GM21786 (cell line): ENCODE measurements around the gene VSNL1.

ENCODE experiments used
- ATAC-seq: cut with Tn5 transposase; IDR thresholded peaks from one replicate; pipeline ENCODE4 v1.9.1; 2021; ENCODE audit not compliant: unreplicated experiment

The VSNL1 gene

DNA sequence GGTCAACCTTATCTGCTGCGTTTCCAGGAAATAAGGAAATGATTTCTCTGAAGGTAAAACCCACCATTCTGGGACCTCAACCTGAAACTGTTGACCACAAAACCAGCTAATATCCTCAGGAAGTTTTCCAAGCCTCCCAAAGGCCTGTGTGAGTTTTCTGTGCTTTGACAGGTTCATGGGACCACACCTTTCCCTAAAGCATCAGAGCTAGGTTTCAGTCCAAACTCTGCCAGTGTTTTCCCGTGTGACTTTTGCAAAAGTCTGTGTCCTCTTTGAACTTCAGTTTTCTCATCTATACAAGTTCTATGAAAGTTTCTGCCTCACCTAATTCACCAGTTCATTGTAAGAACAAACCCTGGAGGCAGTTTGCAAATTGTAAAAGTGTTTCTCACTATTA lies 39.8 kb downstream of the VSNL1 start:
- ATAC-seq: no peak

DNA sequence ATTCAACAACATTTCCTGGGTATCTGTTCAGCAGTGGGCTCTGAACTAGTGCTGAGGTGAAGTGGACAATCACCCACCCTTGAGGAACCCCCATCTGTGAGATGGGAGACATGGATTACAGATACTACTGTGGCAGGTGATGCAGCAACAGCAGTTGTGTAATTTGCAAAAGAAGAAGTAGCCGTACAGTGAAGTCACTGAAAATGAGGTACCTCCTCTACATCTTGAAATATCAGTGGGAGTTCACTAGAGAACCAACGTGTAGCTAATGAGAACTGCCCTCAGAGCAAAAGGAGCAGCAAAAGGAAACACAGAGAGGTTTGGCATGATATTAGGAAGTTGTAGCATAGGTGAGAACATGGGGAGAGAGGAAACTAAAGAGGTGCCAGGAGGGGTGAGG lies 41.3 kb downstream of the VSNL1 start:
- ATAC-seq: no peak

DNA sequence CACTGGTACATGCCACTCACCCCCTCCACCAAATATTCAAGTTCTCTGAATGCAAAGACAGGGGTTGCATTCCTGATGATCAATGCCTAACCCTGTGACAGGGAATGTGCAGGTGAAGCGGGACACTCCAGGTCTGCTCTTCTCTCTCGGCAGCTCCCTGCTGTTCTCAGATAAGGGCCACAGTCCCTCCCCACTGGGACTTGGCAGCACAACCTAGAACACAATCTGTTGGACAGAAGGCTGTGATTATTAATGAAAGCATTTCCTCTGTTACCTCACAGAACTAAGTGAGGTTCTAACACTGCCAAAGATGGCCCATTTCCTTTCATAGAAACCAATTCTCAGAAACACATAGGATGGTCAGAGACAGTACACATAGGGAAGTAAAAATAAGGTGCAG lies 42.7 kb downstream of the VSNL1 start:
- no peak for ATAC-seq

DNA sequence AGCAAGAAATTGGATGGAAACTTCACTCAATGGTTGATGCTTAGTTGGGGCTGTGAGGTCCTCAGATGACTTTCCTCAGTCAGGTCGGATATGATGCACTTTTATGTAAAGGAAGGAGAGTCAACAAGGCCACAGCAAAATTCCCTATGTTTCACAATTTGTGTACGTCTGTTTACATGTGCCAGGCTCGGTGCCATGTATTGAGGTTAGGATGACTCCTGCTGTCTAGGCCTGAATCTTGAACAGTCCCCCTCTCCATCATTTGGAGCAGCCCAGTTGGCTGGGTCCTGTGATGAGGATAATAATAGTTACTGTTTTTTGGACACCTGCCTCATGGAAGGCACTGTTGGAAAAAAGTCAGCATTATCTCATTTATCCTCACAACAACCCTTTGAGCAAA lies 43.1 kb downstream of the VSNL1 start:
- ATAC-seq: no peak

DNA sequence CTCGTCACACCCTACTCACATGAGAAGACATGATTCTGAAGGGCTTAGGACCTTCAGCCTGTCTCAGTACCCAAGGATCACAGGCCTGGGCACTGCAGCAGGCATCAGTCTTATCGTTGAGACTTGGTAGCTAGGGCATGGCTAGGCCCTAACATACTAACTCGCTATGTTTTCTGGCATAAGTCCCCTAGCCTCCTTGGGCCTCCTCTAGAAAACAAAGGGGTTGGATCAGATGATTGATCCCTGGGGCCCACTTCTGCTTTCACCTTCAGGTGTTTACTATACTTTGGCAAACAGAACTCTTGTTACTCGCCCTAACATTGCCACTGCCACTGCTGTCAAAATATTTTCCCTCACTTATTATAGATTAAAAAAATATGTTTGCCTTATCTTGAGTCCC lies 44.2 kb downstream of the VSNL1 start:
- no peak for ATAC-seq

DNA sequence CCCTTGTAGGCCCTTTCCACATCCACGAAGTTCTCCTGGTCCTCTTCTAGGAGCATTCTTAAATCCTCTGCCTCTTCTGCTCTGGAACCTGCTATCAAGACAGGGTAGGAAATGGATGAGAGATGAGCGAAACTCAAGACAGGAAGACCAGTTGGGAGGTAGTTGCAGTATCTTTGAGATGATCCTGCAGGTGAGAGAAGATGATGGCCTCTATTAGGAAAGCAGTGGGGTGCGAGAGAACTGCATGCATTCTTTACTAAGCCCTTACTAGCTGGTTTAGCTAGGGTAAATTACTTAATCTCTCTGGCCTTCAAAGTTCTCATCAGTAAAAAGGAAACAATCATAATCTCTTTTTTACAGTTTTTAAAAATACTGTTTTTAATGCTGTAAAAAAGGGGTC lies 47.0 kb downstream of the VSNL1 start:
- no peak for ATAC-seq

DNA sequence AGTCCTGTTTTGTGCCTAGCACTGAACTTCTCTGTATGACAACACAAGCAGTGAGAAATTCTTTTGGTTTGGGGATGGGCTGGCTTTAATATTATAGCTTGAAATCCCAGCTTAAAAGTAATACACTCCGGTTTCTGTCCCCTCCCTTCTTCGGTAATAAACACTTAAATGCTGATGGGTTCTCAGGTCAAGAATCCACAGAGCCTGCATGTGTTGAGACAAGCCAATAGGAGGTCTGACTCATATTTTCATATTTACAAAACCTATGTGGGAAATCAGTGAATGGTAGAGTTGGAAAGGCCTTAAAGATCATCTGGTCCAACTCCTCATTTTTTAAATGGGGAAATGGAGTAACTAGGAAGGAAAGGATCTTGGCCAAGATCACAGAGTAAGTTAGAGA lies 47.5 kb downstream of the VSNL1 start:
- no peak for ATAC-seq

DNA sequence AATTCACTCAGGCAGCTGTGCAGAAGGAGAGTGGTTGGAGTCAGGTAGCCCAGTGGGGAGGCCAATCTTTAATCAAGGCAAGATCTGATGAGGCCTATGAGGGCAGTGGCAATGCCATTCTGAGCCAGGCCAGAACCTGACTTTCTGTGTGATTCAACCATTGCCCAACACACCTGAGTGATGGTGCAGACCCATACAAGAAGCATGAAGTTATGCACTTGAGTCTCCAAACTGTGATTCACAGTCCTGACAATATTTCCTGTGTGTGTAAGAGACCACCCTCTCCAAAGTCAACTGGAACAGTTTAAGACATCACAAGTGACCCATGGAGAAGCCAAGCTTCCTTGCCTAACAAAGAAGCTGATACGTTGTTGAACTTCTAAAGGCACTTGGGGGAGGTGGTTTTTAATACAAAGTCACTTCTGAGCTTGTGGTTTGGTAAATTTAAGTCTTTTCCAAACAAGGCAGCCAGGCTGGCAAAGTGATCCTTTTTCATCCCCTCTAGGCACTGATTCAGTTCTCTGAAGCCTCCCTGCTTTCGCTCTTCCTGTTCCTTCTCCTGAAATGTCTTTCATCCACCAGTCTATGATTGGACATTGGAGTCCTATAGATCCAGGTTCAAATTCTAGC lies 49.0 kb downstream of the VSNL1 start:
- no peak for ATAC-seq

DNA sequence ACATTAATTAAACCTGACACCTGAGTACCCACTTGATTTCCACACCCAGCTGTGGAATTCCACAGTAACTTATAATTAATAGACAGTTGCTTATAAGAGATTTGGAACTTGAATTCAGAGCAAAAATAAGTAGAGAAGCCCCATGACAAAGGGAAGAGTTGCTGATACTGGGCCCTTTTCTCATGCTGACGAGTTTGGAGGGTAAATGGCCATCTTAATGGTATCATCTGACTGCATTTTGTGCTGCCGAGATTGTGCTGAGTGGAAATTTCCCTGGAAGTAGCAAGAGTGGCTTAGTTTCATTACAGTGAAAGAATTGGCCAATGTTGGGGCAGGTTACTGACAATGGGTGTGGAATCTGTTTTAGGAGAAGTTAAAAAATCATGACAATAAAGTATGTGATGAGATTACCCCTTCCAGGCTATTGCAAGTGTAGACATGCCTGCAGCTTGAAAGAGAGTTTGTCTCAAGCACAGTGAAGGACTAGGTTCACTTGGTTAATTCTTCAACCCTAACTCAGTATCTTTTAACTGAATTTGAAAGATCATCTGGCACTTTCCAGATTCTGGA lies 49.9 kb downstream of the VSNL1 start:
- no peak for ATAC-seq

DNA sequence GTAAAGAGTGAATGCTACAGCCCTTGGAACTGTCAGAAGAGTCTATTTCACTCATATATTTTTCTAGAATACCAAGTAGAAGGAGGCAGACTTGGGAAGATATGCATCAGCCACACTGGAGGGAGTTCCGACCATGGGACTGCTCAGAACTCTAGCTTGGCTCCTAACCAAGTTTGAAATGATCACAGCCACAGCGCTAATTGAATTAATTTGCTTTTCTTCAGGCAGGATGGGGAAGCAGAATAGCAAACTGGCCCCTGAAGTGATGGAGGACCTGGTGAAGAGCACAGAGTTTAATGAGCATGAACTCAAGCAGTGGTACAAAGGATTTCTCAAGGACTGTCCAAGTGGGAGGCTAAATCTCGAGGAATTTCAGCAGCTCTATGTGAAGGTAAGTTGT lies 51.4 kb downstream of the VSNL1 start:
- no peak for ATAC-seq

DNA sequence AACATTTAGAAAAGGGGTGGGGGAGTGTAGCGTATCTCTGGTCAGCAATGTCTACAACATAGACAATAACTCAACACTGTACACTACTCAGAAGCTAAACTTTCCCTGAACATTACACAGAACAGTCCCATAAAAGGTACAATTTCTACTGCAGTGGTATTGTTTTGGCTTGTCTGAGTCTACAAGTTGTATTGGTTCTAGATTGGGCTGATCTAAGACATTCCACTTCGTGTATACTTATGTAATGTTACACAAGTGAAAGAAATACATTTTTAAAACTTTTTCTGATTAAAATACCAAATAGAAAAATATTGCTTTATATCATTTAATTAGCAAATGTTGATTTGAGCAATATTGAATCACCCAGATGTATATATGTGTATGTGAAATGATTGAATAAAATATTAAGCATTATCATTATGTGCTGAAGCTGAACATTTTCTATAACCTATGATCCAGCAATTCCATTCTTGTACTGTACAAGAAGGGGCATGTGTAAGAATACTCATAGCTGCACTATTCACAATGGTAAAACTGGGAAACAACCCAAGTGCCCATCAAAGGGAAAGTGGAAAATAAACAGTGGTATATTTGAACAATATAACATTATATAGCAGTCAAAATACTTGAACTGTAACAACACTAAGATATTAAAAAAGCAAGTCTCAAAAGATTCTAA lies 52.4 kb downstream of the VSNL1 start:
- ATAC-seq: no peak

DNA sequence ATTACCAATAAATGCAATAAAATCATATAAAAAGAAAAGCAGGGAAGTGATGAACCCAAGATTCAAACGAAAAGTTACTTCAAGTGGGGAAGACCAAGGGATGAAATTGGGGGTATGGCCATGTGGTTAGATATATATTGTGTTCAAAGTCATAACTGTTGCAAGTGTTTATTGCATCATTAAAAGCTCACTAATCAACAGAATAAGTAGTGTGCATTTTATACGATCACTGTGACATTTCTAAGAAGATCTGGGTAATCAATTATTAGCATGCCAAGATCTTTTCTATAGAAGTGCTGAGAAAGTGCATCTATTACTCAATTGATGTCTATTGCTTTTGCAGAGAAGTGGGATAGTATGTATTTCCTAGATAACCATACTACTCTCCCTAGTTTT lies 52.9 kb downstream of the VSNL1 start:
- ATAC-seq: no peak

DNA sequence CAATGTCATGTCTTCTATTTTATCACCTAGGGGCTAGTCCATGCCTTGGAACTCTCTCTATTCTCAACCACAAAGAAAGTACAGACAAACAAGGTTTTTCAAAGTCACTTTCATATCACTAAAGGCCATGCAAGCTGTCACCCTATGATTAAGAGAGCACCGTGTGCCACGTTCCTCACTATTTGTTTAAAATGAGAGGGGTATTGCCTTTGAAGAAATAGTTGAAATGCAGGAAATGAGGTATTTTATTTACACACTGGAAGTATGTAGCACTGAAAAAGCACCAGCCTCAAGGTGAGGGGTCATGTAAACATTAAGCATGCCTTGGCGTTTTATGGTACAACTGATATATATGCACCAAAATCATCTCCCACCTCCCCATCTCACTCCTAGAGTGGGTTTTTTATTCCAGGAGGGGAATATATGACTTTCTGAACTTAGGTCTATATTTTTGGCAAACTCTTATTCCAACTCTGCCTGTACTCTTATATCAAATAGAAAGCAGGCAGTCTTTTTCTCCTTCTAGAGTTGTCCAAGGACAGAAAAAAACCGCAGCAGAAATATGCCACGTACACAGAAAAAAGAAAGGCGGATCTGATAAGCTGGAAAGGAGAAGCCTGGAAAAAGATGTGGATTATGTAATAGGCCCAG lies 53.5 kb downstream of the VSNL1 start:
- ATAC-seq: no peak

DNA sequence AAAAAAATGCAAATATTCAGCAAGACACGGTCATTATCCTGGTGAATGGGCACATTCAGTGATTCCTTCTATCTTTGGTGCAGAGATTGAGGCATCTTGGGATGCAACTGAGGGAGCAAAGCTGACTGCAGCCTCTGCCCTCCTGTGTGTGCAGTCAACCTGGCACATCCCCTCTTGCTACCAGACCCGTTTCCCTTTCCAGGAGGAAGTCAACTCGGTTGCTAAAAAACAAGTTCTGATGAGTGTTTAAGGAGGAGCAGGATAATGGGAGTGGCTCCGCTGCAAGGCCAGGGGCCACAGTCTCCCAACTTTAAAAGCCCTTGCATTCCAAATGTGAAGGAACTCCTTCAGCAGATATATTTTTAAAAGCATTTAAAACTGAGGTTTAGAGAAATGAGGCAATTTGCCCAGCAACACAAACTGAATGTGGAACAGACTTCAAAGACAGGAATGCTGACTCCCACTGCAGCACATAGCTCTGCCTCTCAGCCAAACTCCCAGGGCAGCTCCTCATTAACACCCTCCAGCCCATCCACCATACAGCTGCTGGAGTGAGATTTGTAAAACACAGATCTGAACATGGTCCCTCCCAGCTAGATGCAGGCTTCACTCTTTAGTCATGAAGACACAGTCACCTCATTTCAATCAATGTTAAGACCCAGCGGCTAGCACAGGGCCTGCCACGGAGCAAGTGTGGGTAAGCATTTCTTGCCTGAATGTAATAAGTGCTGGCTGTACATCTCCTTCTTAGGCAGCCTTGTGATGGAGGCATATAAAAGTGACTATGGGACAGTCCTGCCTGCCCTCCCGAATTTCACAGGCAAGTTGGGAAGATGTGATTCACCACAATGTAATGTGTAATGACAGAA lies 54.3 kb downstream of the VSNL1 start:
- ATAC-seq: no peak

DNA sequence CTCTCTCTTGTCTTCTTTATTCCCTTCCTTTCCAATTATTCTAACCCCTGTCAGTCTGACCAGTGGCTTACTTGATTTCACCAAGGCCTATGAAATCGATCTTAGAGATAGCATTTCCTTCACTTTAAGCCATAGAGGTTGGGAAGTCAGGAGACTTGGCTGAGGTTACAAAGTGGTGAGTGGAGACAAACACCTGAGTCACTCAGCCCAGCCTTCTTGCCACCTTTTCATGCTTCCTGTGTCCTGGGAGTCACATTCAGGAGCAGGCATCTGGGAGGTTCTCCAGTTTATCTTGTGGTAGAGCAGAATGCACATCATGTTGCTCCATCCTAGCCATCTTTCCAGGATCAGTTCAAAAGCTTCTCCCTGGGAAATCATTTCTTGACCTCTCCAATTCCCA lies 59.1 kb downstream of the VSNL1 start:
- no peak for ATAC-seq

DNA sequence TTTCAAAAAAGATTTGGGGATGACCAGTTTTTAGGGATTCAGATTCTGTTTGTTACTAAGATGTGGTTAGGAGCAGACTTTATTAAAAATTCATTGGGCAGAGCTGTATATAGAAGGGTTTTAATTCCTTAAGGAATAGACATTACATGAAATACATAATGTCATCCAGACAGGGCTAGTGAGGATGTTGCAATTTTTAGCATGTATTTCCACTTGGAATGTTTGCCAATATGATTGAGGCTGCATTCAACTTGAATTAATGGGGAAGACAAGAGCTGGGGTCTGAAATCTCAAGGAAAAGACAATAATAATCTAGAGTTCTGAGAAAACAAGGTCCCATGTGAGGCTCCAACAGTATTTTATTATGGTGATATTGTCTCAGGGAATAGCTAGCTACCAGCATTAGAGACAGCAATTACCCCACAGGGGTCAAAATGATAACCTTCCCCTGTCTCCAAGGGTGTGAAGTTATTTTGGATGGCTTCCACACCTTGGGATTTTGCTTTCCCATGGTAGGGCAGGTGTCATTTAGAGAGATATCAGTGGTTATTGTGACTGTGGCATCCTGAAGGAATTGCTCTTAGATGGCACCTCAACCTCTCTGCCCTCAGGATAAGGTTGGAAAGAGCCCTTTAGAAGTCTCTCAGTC lies 60.2 kb downstream of the VSNL1 start:
- no peak for ATAC-seq

DNA sequence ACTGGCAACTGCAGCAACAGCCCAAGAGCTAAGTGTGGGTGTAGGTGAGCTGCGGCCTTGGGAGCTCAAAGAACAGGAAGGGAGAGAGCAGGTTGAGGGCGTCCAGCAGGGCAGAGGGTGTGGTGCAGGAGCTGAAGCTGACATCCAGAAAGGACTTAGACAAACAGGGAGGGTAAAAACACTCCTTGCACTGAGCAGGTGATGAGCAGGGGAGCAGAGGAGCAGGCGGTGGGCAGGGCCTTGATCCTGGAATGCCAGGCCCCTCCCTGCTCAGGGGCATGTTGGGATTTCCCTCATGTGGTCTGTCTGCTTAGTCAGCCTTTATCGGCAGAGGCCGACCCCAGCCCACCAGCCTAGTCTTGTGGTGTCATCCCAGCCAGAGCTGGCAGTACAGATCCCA lies 63.6 kb downstream of the VSNL1 start:
- no peak for ATAC-seq

DNA sequence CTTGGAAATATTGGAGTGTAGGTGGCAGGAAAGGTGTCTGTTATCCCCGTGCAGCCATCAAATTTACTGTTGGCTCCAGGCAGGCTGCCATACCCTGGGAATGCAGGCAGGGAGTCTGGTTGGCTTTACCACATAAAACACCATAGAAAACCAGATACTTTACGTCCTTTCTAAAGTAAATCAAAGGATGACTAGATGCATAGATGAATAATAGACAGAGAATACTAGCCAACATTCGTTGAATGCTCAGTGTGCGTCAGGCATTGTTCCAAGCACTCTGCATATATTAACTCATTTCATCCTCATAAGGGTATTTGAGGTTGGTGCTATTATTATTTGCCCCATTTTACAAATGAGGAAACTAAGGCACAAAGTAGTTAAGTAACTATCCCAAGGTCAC lies 65.2 kb downstream of the VSNL1 start:
- ATAC-seq: no peak

DNA sequence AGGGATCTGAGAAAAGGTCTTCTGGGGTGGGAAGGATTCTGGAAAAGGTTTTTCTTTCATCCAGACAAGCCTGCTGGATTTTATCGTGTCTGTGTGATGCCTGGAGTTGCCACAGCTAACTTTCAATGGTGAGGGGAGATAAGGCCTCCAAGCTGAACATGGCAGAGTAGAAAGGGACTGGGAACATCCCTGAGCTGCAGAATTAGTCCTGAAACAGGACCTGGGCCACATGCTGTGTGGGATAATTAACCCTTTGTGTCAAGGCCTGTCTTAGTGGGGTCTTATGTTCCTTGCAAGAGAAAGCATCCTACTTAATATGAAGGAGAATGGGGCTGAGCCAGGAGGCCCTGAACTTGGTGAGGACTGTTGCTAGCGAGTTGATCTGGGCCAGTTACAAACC lies 66.4 kb downstream of the VSNL1 start:
- ATAC-seq: no peak

DNA sequence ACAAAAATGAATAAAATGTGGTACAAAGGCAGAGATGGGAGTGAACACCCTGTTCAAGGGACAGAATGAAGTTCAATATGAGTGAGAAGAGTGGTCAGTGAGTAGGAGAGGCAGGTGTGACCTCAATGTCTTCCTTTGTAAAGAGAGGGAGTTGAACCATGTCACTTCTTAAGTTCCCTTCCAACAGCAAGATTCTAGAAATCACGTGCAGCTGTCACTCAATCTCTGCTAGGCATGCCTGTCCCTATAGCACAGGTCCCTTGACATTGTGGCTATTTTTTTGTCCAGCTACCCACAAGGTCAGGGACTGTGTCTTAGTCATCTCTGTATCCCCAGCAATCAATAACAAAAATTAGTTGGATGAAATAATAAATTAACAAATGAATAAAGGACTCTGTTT lies 66.9 kb downstream of the VSNL1 start:
- no peak for ATAC-seq

DNA sequence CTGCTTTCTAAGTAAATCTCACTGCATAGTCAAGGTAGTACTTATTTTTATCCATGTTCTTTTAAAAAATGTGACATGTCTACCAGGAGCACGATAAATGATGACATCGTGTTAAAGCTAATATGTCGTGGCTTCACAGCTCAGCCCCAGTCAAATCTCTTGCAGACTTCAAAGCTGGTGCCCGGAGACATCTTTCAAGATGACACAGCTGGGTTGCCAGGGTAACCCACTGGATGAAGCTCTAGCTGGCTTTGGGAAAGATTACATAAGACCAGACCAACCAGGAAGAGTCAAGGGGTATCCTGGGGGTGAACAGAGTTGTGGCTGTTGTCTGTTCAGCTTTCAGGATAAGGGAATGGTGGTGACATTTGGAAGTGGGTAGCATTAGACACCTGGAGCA lies 67.8 kb downstream of the VSNL1 start:
- no peak for ATAC-seq
